Mesendoderm (in vitro differentiated cells): Measurements from ENCODE around the gene GALNT18.

Source experiments
- DNase-seq: peaks from one replicate; pipeline ENCODE4 v3.0.0; 2013
- H2AK5ac ChIP-seq: 2 replicates; pipeline ENCODE4 v1.6.1; 2013; ENCODE audit warnings: low read length, inconsistent platforms
- H2BK120ac ChIP-seq: 2 replicates; pipeline ENCODE4 v1.6.1; 2013; ENCODE audit warnings: low read depth, mild to moderate bottlenecking, low read length, moderate library complexity, mixed read lengths
- H2BK15ac ChIP-seq: replicated peaks from 2 replicates; pipeline ENCODE4 v1.6.1; 2013; ENCODE audit warnings: low read depth, mild to moderate bottlenecking, moderate library complexity
- H2BK5ac ChIP-seq: 2 replicates; pipeline ENCODE4 v1.6.1; 2013; ENCODE audit warnings: low read length, inconsistent platforms
- H3K18ac ChIP-seq: 2 replicates; pipeline ENCODE4 v1.6.1; 2013; ENCODE audit warnings: mild to moderate bottlenecking, low read length, mixed read lengths
- H3K23ac ChIP-seq: one replicate; pipeline ENCODE4 v1.6.1; 2013; ENCODE audit warnings: low read length
- H3K27ac ChIP-seq: 2 replicates; pipeline ENCODE4 v1.5.1; 2013; ENCODE audit warnings: low read depth, mild to moderate bottlenecking, inconsistent platforms, low read length, moderate library complexity
- H3K27me3 ChIP-seq: 2 replicates; pipeline ENCODE4 v1.6.1; 2013; ENCODE audit warnings: low read length, control low read depth, mild to moderate bottlenecking, inconsistent platforms; ENCODE audit not compliant: insufficient read depth, poor library complexity
- H3K36me3 ChIP-seq: 2 replicates; pipeline ENCODE4 v1.6.1; 2013; ENCODE audit warnings: low read length, inconsistent platforms; ENCODE audit not compliant: control insufficient read depth, insufficient read depth
- H3K4ac ChIP-seq: one replicate; pipeline ENCODE4 v1.6.1; 2013; ENCODE audit warnings: low read depth, mild to moderate bottlenecking, low read length, moderate library complexity
- H3K4me1 ChIP-seq: 2 replicates; pipeline ENCODE4 v1.6.1; 2013; ENCODE audit warnings: low read depth, low read length, inconsistent platforms; ENCODE audit not compliant: control insufficient read depth
- H3K4me2 ChIP-seq: 2 replicates; pipeline ENCODE4 v1.6.1; 2013; ENCODE audit warnings: low read length
- H3K4me3 ChIP-seq: 2 replicates; pipeline ENCODE4 v1.5.1; 2013; ENCODE audit warnings: mild to moderate bottlenecking, low read length
- H3K56ac ChIP-seq: one replicate; pipeline ENCODE4 v1.6.1; 2013; ENCODE audit warnings: low read length
- H3K79me1 ChIP-seq: 2 replicates; pipeline ENCODE4 v1.6.1; 2013; ENCODE audit warnings: low read length, inconsistent platforms
- H3K79me2 ChIP-seq: 2 replicates; pipeline ENCODE4 v1.6.1; 2013; ENCODE audit warnings: mild to moderate bottlenecking, low read length; ENCODE audit not compliant: control insufficient read depth, insufficient read depth
- H3K9ac ChIP-seq: 2 replicates; pipeline ENCODE4 v1.6.1; 2013; ENCODE audit warnings: low read length, inconsistent platforms
- H4K5ac ChIP-seq: one replicate; pipeline ENCODE4 v1.6.1; 2013; ENCODE audit warnings: low read length
- H4K8ac ChIP-seq: one replicate; pipeline ENCODE4 v1.6.1; 2013; ENCODE audit warnings: low read depth, mild to moderate bottlenecking, control low read depth, low read length, moderate library complexity
- WGBS: extraction: QIAGEN DNeasy Blood & Tissue Kit; methylation state at CpG from one replicate; pipeline ENCODE4 v1.1.7; 2013; ENCODE audit warnings: low lambda C conversion rate, missing lambda C conversion rate; ENCODE audit not compliant: insufficient coverage; ENCODE audit errors: extremely low coverage; 5-methylcytosine and 5-hydroxymethylcytosine counted together

The GALNT18 gene

GRCh38 chr11:11268706-11269105 is 353.1 kb downstream of the GALNT18 start:
- H3K23ac ChIP-seq, result no peak overlapping the region
- no peak for DNase-seq
- no peak overlapping the region for H2BK5ac ChIP-seq

GRCh38 chr11:11268119-11268518 is 353.7 kb downstream of the GALNT18 start:
- H3K4ac ChIP-seq, result no peak overlapping the region
- no peak overlapping the region for H3K4me2 ChIP-seq
- WGBS, result no CpG with 5 or more reads among the region's 1 CpG

More at GRCh38 chr11:11268706-11269105, 353.1 kb downstream of the GALNT18 start:
- no peak overlapping the region for H2AK5ac ChIP-seq
- H3K56ac ChIP-seq, result no peak overlapping the region
- H3K79me1 ChIP-seq, result no peaks in the 10 kb centered on the region
- H2BK120ac ChIP-seq, result no peak overlapping the region
- no peak overlapping the region for H4K5ac ChIP-seq
- H3K4me2 ChIP-seq, result no peak overlapping the region
- H3K27ac ChIP-seq, result no peak overlapping the region
- H3K4ac ChIP-seq, result no peak overlapping the region
- H3K27me3 ChIP-seq, result no peaks in the 10 kb centered on the region
- H3K79me2 ChIP-seq, result no peaks in the 10 kb centered on the region
- no peak overlapping the region for H3K4me3 ChIP-seq
- H3K36me3 ChIP-seq, result no peaks in the 10 kb centered on the region
- no peak overlapping the region for H3K18ac ChIP-seq
- no peak overlapping the region for H3K9ac ChIP-seq
- no peak overlapping the region for H2BK15ac ChIP-seq
- no CpG with 5 or more reads among the region's 5 CpGs for WGBS
- H4K8ac ChIP-seq, result no peak overlapping the region
- no peaks in the 10 kb centered on the region for H3K4me1 ChIP-seq

DNA sequence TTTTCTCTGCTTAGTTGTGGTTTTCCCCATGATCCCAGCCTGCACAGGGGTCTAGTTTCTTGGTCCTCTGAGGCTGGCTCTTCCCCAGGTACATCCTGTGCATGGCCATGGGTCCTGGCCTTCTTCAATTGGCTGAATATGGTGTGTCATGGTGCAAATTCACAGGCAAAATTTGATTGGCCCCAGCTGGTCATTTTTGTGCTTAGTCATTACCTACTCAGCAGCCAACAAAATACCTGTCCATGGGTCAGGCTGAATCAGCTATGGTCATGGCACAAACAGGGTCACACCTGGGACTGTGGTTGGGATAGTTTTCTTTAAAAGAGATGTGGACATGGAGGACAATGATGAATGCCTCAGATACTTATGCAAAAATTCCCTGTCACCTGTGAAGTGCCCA is 354.5 kb downstream of the GALNT18 start:
- no peak overlapping the region for H3K18ac ChIP-seq
- H3K27me3 ChIP-seq, result no peaks in the 10 kb centered on the region
- H4K5ac ChIP-seq, result no peak overlapping the region
- no peak overlapping the region for H3K4me2 ChIP-seq
- H2AK5ac ChIP-seq, result no peak overlapping the region
- no peak overlapping the region for H2BK15ac ChIP-seq
- H3K4ac ChIP-seq, result no peak overlapping the region
- H2BK5ac ChIP-seq, result no peak overlapping the region
- H3K79me2 ChIP-seq, result no peaks in the 10 kb centered on the region
- no peak overlapping the region for H4K8ac ChIP-seq
- H3K23ac ChIP-seq, result no peak overlapping the region
- no peak overlapping the region for H3K56ac ChIP-seq
- no peaks in the 10 kb centered on the region for H3K4me1 ChIP-seq
- no peak overlapping the region for H2BK120ac ChIP-seq
- DNase-seq, result no peak
- no peak overlapping the region for H3K27ac ChIP-seq
- H3K36me3 ChIP-seq, result no peaks in the 10 kb centered on the region
- no peak overlapping the region for H3K9ac ChIP-seq
- no peaks in the 10 kb centered on the region for H3K79me1 ChIP-seq
- no peak overlapping the region for H3K4me3 ChIP-seq

More at GRCh38 chr11:11268119-11268518, 353.7 kb downstream of the GALNT18 start:
- no peaks in the 10 kb centered on the region for H3K79me1 ChIP-seq
- no peak overlapping the region for H3K4me3 ChIP-seq
- H2AK5ac ChIP-seq, result no peak overlapping the region
- H3K79me2 ChIP-seq, result no peaks in the 10 kb centered on the region
- H4K5ac ChIP-seq, result no peak overlapping the region
- no peak overlapping the region for H3K18ac ChIP-seq
- no peak overlapping the region for H3K27ac ChIP-seq
- no peaks in the 10 kb centered on the region for H3K4me1 ChIP-seq
- H2BK15ac ChIP-seq, result no peak overlapping the region
- DNase-seq, result no peak
- no peak overlapping the region for H3K23ac ChIP-seq
- H3K27me3 ChIP-seq, result no peaks in the 10 kb centered on the region
- no peak overlapping the region for H2BK120ac ChIP-seq
- no peak overlapping the region for H4K8ac ChIP-seq
- H3K36me3 ChIP-seq, result no peaks in the 10 kb centered on the region
- no peak overlapping the region for H3K9ac ChIP-seq
- no peak overlapping the region for H3K56ac ChIP-seq
- H2BK5ac ChIP-seq, result no peak overlapping the region

- H3K27me3 ChIP-seq, result no peaks in the 10 kb centered on the region
- no peaks in the 10 kb centered on the region for H3K79me2 ChIP-seq
- no peak overlapping the region for H3K4ac ChIP-seq
- no peak overlapping the region for H2BK5ac ChIP-seq
- no peaks in the 10 kb centered on the region for H3K36me3 ChIP-seq
- H2BK15ac ChIP-seq, result no peak overlapping the region
- no peak overlapping the region for H3K56ac ChIP-seq
- no peak overlapping the region for H3K4me2 ChIP-seq
- H3K4me3 ChIP-seq, result no peak overlapping the region
- H3K18ac ChIP-seq, result no peak overlapping the region
- H3K9ac ChIP-seq, result no peak overlapping the region
- DNase-seq, result peak; percentile 67
- H3K23ac ChIP-seq, result no peak overlapping the region
- no peak overlapping the region for H4K5ac ChIP-seq
- no peak overlapping the region for H2BK120ac ChIP-seq
- no peaks in the 10 kb centered on the region for H3K4me1 ChIP-seq
- no peak overlapping the region for H2AK5ac ChIP-seq
- no peak overlapping the region for H4K8ac ChIP-seq
- no peaks in the 10 kb centered on the region for H3K79me1 ChIP-seq
- no CpG with 5 or more reads among the region's 8 CpGs for WGBS
- H3K27ac ChIP-seq, result no peak overlapping the region
These were observed 355.7 kb downstream of the GALNT18 start for GRCh38 chr11:11265994-11266606.

- Histone ChIP-seq H3K56ac (no peak overlapping the region), H2BK120ac (no peak overlapping the region), H3K18ac (no peak overlapping the region), H3K27ac (no peak overlapping the region), H3K4me3 (no peak overlapping the region), H3K23ac (no peak overlapping the region), H2BK5ac (no peak overlapping the region), H3K36me3 (no peaks in the 10 kb centered on the region), H3K4me2 (no peak overlapping the region), H4K5ac (no peak overlapping the region), H4K8ac (no peak overlapping the region), H3K4ac (no peak overlapping the region), H2AK5ac (no peak overlapping the region), H3K79me1 (no peaks in the 10 kb centered on the region), H3K79me2 (no peaks in the 10 kb centered on the region), H3K9ac (no peak overlapping the region), H3K27me3 (no peaks in the 10 kb centered on the region), H3K4me1 (no peaks in the 10 kb centered on the region), H2BK15ac (no peak overlapping the region)
- no peak for DNase-seq
- no CpG with 5 or more reads among the region's 3 CpGs for WGBS
These were observed 356.5 kb downstream of the GALNT18 start for GRCh38 chr11:11265320-11265719.
